Measurements from ENCODE around the gene DGKD. TPM values are rescaled to one million over a fixed set of nuclear protein-coding genes. Genes with fewer than 3 reads are reported as not detected.

Gene DGKD
- total and polyA plus RNA-seq, 2 donors (not counting 1 experiment from before 2014, with no cell fraction given) = 6.0 to 9.9 TPM

GRCh38 chr2:233446121-233446520 lies 91.8 kb downstream of the DGKD start:
- TF ChIP-seq EZH2 (IDR thresholded peaks at IDR 0.05; ENCODE audit: low read length, missing control alignments) (no peak), CTCF (conservative IDR thresholded peaks at IDR 0.05 in 1 of 2, IDR thresholded peaks at IDR 0.05 in 1 of 2; ENCODE audit: low read depth in 1 of 2, low read length in 2 of 2) (no peak)
- H4K20me1 ChIP-seq (ENCODE audit: control insufficient read depth, extremely low read depth, insufficient read depth, low read length) = no peaks in the 10 kb centered on the region
- no peak overlapping the region for H3K4me2 ChIP-seq (ENCODE audit: extremely low read depth, insufficient read depth, low read length)
- H3K27me3 ChIP-seq (ENCODE audit: control insufficient read depth, insufficient read depth, low read length) = no peaks in the 10 kb centered on the region
- no peaks in the 10 kb centered on the region for H3K79me2 ChIP-seq (ENCODE audit: control insufficient read depth, insufficient read depth, low read length)
- H3K9ac ChIP-seq (ENCODE audit: insufficient read depth, low read length) = no peak overlapping the region
- H3K4me1 ChIP-seq (ENCODE audit: control insufficient read depth, extremely low read depth, insufficient read depth, low read length) = no peaks in the 10 kb centered on the region
- no peak overlapping the region for H3K4me3 ChIP-seq (replicated peaks in 1 of 4; ENCODE audit: control extremely low read depth in 1 of 4, insufficient read depth in 1 of 4, low read depth in 3 of 4, low read length in 4 of 4)
- no peak overlapping the region for H3K27ac ChIP-seq (ENCODE audit: insufficient read depth, low read length)
- H3K9me3 ChIP-seq (ENCODE audit: control insufficient read depth, insufficient read depth, low read depth, low read length) = no peaks in the 10 kb centered on the region
- DNase-seq (ENCODE audit: low read depth in 2 of 2) = no peak
- no peak overlapping the region for H2AFZ ChIP-seq (ENCODE audit: low read length)
- H3K36me3 ChIP-seq (ENCODE audit: control insufficient read depth, insufficient read depth, low read length) = peaks cover 5% of the 10 kb centered on the region

- no peak for TF ChIP-seq EZH2 (IDR thresholded peaks at IDR 0.05; ENCODE audit: low read length, missing control alignments)
- TF ChIP-seq CTCF (conservative IDR thresholded peaks at IDR 0.05 in 1 of 2, IDR thresholded peaks at IDR 0.05 in 1 of 2; ENCODE audit: low read depth in 1 of 2, low read length in 2 of 2) = no peak
Measured at GRCh38 chr2:233446606-233447305, 92.5 kb downstream of the DGKD start.

GRCh38 chr2:233447506-233448219 lies 93.4 kb downstream of the DGKD start:
- no peak overlapping the region for H3K4me3 ChIP-seq (replicated peaks in 1 of 4; ENCODE audit: control extremely low read depth in 1 of 4, insufficient read depth in 1 of 4, low read depth in 3 of 4, low read length in 4 of 4)
- H3K4me1 ChIP-seq (ENCODE audit: control insufficient read depth, extremely low read depth, insufficient read depth, low read length) = no peaks in the 10 kb centered on the region
- H3K27ac ChIP-seq (ENCODE audit: insufficient read depth, low read length) = no peak overlapping the region
- no peaks in the 10 kb centered on the region for H3K9me3 ChIP-seq (ENCODE audit: control insufficient read depth, insufficient read depth, low read depth, low read length)
- peaks cover 5% of the 10 kb centered on the region for H3K36me3 ChIP-seq (ENCODE audit: control insufficient read depth, insufficient read depth, low read length)
- DNase-seq (ENCODE audit: low read depth in 2 of 2) = no peak
- TF ChIP-seq EZH2 (IDR thresholded peaks at IDR 0.05; ENCODE audit: low read length, missing control alignments) (no peak), CTCF (conservative IDR thresholded peaks at IDR 0.05 in 1 of 2, IDR thresholded peaks at IDR 0.05 in 1 of 2; ENCODE audit: low read depth in 1 of 2, low read length in 2 of 2) (no peak)
- no peak overlapping the region for H3K9ac ChIP-seq (ENCODE audit: insufficient read depth, low read length)
- no peak overlapping the region for H3K4me2 ChIP-seq (ENCODE audit: extremely low read depth, insufficient read depth, low read length)
- H3K79me2 ChIP-seq (ENCODE audit: control insufficient read depth, insufficient read depth, low read length) = no peaks in the 10 kb centered on the region
- H2AFZ ChIP-seq (ENCODE audit: low read length) = no peak overlapping the region
- no peaks in the 10 kb centered on the region for H3K27me3 ChIP-seq (ENCODE audit: control insufficient read depth, insufficient read depth, low read length)
- no peaks in the 10 kb centered on the region for H4K20me1 ChIP-seq (ENCODE audit: control insufficient read depth, extremely low read depth, insufficient read depth, low read length)

More at GRCh38 chr2:233446606-233447305, 92.5 kb downstream of the DGKD start:
- no peak overlapping the region for H2AFZ ChIP-seq (ENCODE audit: low read length)
- no peaks in the 10 kb centered on the region for H3K27me3 ChIP-seq (ENCODE audit: control insufficient read depth, insufficient read depth, low read length)
- H3K4me1 ChIP-seq (ENCODE audit: control insufficient read depth, extremely low read depth, insufficient read depth, low read length) = no peaks in the 10 kb centered on the region
- H3K4me3 ChIP-seq (replicated peaks in 1 of 4; ENCODE audit: control extremely low read depth in 1 of 4, insufficient read depth in 1 of 4, low read depth in 3 of 4, low read length in 4 of 4) = no peak overlapping the region
- no peaks in the 10 kb centered on the region for H3K79me2 ChIP-seq (ENCODE audit: control insufficient read depth, insufficient read depth, low read length)
- H3K27ac ChIP-seq (ENCODE audit: insufficient read depth, low read length) = no peak overlapping the region
- H3K9me3 ChIP-seq (ENCODE audit: control insufficient read depth, insufficient read depth, low read depth, low read length) = no peaks in the 10 kb centered on the region
- no peak overlapping the region for H3K4me2 ChIP-seq (ENCODE audit: extremely low read depth, insufficient read depth, low read length)
- H3K9ac ChIP-seq (ENCODE audit: insufficient read depth, low read length) = no peak overlapping the region
- peaks cover 5% of the 10 kb centered on the region for H3K36me3 ChIP-seq (ENCODE audit: control insufficient read depth, insufficient read depth, low read length)
- no peaks in the 10 kb centered on the region for H4K20me1 ChIP-seq (ENCODE audit: control insufficient read depth, extremely low read depth, insufficient read depth, low read length)
- DNase-seq (ENCODE audit: low read depth in 2 of 2) = no peak

Measured in fibroblast of lung (primary cell).